ENCODE results near the gene COX8C. TPM values are rescaled to one million over a fixed set of nuclear protein-coding genes. Genes with fewer than 3 reads are reported as not detected.
A peak's percentile ranks its signal among the peaks of the same experiment; 100 is the strongest.

The COX8C gene
- polyA plus RNA-seq, 3 donors: not detected

DNA sequence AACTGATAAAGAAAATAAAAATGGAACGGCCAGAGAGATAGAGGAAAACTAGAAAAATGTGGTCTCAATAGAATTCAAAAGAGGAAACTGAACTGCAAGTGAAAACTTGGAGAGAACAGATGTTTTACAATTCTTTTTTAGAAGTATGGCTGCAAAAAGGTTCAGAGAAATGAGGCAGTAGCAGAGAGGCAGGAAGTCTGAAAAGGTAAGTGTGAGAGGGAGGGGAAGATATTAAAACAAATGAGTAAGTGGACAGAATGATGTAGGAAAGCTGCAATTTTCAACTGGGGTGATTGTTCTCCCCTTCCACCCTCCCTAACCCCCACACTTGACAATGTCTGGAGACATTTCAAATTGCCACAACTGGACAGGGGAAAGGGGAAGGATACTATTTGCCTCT, 27.0 kb upstream of the COX8C start:
- no peak overlapping the region for H3K9ac ChIP-seq (ENCODE audit: insufficient read depth, low read length, poor library complexity, severe bottlenecking)
- intact Hi-C loops (cut with micrococcal nuclease): no loop called here
- peaks cover 34 to 41% of the 10 kb centered on the region in 2 donors for H3K4me1 ChIP-seq (ENCODE audit: control insufficient read depth in 1 of 2, insufficient read depth in 2 of 2, low read length in 2 of 2)
- Mint-ChIP-seq H3K27me3 (ENCODE audit: low read depth in 3 of 3) (no peaks in the 10 kb centered on the region), H3K27ac (peak overlapping the region in 5 of 7 donors; percentile 0 to 60 (median 8)), H3K4me1 (peaks cover 60% of the 10 kb centered on the region), H3K36me3 (peaks cover 10 to 20% of the 10 kb centered on the region in 2 donors), H3K9me3 (peaks cover 0 to 3% (median 0%) of the 10 kb centered on the region in 7 donors), H3K4me3 (no peak overlapping the region)
- H3K79me2 ChIP-seq (ENCODE audit: insufficient read depth, low read length): peaks cover 97% of the 10 kb centered on the region
- no peak overlapping the region for H3K4me3 ChIP-seq (replicated peaks in 1 of 3; ENCODE audit: low read depth in 2 of 3, low read length in 3 of 3)
- no peak overlapping the region for H2AFZ ChIP-seq (ENCODE audit: insufficient read depth, low read depth, low read length, poor library complexity, severe bottlenecking)
- H3K4me2 ChIP-seq (replicated peaks; ENCODE audit: extremely low read depth, low read length, poor library complexity, severe bottlenecking): no peak overlapping the region
- no peak for DNase-seq
- peaks cover 100% of the 10 kb centered on the region for H4K20me1 ChIP-seq (ENCODE audit: insufficient read depth, low read length)
- WGBS (ENCODE audit: insufficient coverage): 17% methylated on average over 1 of the region's 1 CpG
- no peaks in the 10 kb centered on the region for H3K9me3 ChIP-seq (replicated peaks in 1 of 2; ENCODE audit: control insufficient read depth in 1 of 2, insufficient read depth in 1 of 2, low read length in 2 of 2)
- peak overlapping the region in 1 of 2 donors; percentile 33 for H3K27ac ChIP-seq (ENCODE audit: low read depth in 1 of 2, low read length in 2 of 2)
- TF ChIP-seq, protein P1, sequence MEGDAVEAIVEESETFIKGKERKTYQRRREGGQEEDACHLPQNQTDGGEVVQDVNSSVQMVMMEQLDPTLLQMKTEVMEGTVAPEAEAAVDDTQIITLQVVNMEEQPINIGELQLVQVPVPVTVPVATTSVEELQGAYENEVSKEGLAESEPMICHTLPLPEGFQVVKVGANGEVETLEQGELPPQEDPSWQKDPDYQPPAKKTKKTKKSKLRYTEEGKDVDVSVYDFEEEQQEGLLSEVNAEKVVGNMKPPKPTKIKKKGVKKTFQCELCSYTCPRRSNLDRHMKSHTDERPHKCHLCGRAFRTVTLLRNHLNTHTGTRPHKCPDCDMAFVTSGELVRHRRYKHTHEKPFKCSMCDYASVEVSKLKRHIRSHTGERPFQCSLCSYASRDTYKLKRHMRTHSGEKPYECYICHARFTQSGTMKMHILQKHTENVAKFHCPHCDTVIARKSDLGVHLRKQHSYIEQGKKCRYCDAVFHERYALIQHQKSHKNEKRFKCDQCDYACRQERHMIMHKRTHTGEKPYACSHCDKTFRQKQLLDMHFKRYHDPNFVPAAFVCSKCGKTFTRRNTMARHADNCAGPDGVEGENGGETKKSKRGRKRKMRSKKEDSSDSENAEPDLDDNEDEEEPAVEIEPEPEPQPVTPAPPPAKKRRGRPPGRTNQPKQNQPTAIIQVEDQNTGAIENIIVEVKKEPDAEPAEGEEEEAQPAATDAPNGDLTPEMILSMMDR (IDR thresholded peaks at IDR 0.05): no peak
- H3K27me3 ChIP-seq (ENCODE audit: control insufficient read depth in 2 of 2, insufficient read depth in 2 of 2, low read length in 2 of 2): no peaks in the 10 kb centered on the region
- peaks cover 0 to 13% of the 10 kb centered on the region in 2 donors for H3K36me3 ChIP-seq (replicated peaks in 1 of 2; ENCODE audit: control insufficient read depth in 1 of 2, insufficient read depth in 2 of 2, low read length in 2 of 2)

DNA sequence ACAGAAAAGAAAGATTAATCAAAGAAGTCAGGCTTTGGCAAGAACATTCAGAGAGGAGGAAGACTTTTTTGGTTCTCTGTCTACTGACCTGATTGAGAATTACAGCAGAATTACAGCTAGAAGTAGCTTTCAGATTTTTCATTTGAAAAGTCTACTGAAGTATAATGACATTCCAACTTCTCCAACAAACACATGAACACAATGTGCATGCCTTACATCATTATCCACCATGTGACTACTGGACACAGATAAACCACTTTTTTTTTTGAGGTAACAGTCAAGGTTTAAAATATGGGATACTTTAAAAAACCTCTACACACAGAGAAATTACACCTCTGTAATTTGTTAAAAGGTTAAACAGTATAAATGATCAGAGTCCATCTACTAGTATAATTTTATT, 26.5 kb upstream of the COX8C start:
- Histone ChIP-seq H3K27me3 (ENCODE audit: control insufficient read depth in 2 of 2, insufficient read depth in 2 of 2, low read length in 2 of 2) (no peaks in the 10 kb centered on the region), H3K27ac (ENCODE audit: low read depth in 1 of 2, low read length in 2 of 2) (peak overlapping the region in 1 of 2 donors; percentile 33), H3K4me1 (ENCODE audit: control insufficient read depth in 1 of 2, insufficient read depth in 2 of 2, low read length in 2 of 2) (peaks cover 34 to 41% of the 10 kb centered on the region in 2 donors), H3K9me3 (replicated peaks in 1 of 2; ENCODE audit: control insufficient read depth in 1 of 2, insufficient read depth in 1 of 2, low read length in 2 of 2) (no peaks in the 10 kb centered on the region), H3K36me3 (replicated peaks in 1 of 2; ENCODE audit: control insufficient read depth in 1 of 2, insufficient read depth in 2 of 2, low read length in 2 of 2) (peaks cover 0 to 13% of the 10 kb centered on the region in 2 donors), H3K79me2 (ENCODE audit: insufficient read depth, low read length) (peaks cover 97% of the 10 kb centered on the region), H3K9ac (ENCODE audit: insufficient read depth, low read length, poor library complexity, severe bottlenecking) (no peak overlapping the region), H3K4me2 (replicated peaks; ENCODE audit: extremely low read depth, low read length, poor library complexity, severe bottlenecking) (no peak overlapping the region), H2AFZ (ENCODE audit: insufficient read depth, low read depth, low read length, poor library complexity, severe bottlenecking) (no peak overlapping the region), H3K4me3 (replicated peaks in 1 of 3; ENCODE audit: low read depth in 2 of 3, low read length in 3 of 3) (no peak overlapping the region), H4K20me1 (ENCODE audit: insufficient read depth, low read length) (peaks cover 100% of the 10 kb centered on the region)
- TF ChIP-seq, protein P1 (IDR thresholded peaks at IDR 0.05): no peak
- no peak for DNase-seq
- no peak overlapping the region for H3K27ac Mint-ChIP-seq
- intact Hi-C loops (cut with micrococcal nuclease): no loop called here
- no peak overlapping the region for H3K4me3 Mint-ChIP-seq
- H3K27me3 Mint-ChIP-seq (ENCODE audit: low read depth in 3 of 3): no peaks in the 10 kb centered on the region
- peaks cover 63% of the 10 kb centered on the region for H3K4me1 Mint-ChIP-seq
- H3K9me3 Mint-ChIP-seq: peaks cover 0 to 3% (median 0%) of the 10 kb centered on the region in 7 donors
- H3K36me3 Mint-ChIP-seq: peaks cover 10 to 20% of the 10 kb centered on the region in 2 donors
